GM23338 (cell line): Measurements from ENCODE around the gene ANKRD22.

Experiments used
- JUNB ChIP-seq: IDR thresholded peaks from one replicate; pipeline ENCODE4 v1.6.1; 2016; ENCODE audit warnings: antibody characterized with exemption; ENCODE audit not compliant: unreplicated experiment
- POLR2AphosphoS5 ChIP-seq: IDR thresholded peaks from 2 replicates; pipeline ENCODE4 v1.6.1; 2016; ENCODE audit warnings: antibody characterized with exemption, low read depth
- TF ChIP-seq, protein P1 (sequence below), 2 experiments: fragments of 200-600 bp in 1 of 2; sonication (generic) in 1 of 2; conservative IDR thresholded peaks; 2 replicates each; pipeline versions ENCODE4 v1.5.1 to v1.6.1; 2016 to 2017; ENCODE audit warnings: antibody characterized with exemption in 2 of 2, low read depth in 2 of 2, mild to moderate bottlenecking in 2 of 2, moderate library complexity in 1 of 2

- TF ChIP-seq, protein P1, sequence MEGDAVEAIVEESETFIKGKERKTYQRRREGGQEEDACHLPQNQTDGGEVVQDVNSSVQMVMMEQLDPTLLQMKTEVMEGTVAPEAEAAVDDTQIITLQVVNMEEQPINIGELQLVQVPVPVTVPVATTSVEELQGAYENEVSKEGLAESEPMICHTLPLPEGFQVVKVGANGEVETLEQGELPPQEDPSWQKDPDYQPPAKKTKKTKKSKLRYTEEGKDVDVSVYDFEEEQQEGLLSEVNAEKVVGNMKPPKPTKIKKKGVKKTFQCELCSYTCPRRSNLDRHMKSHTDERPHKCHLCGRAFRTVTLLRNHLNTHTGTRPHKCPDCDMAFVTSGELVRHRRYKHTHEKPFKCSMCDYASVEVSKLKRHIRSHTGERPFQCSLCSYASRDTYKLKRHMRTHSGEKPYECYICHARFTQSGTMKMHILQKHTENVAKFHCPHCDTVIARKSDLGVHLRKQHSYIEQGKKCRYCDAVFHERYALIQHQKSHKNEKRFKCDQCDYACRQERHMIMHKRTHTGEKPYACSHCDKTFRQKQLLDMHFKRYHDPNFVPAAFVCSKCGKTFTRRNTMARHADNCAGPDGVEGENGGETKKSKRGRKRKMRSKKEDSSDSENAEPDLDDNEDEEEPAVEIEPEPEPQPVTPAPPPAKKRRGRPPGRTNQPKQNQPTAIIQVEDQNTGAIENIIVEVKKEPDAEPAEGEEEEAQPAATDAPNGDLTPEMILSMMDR (conservative IDR thresholded peaks at IDR 0.05; ENCODE audit: low read depth in 2 of 2) = no peak
- no peak for TF ChIP-seq POLR2AphosphoS5
- no peak for TF ChIP-seq JUNB
These were observed 32.4 kb downstream of the ANKRD22 start for GRCh38 chr10:88819290-88819689.
